Common myeloid progenitor, CD34-positive (primary cell): ENCODE data around the gene SCTR.

Experiments used
- CTCF ChIA-PET: fragments of 350-600 bp; sonication (Branson Sonifier 250); formaldehyde crosslinking; loops from one replicate; lab custom pipeline; 2021; ENCODE audit warnings: antibody characterized with exemption; lab: Charles Lee
- POLR2A ChIA-PET: fragments of 350-600 bp; sonication (Branson Sonifier 250); formaldehyde crosslinking; loops from one replicate; lab custom pipeline; 2021; ENCODE audit warnings: antibody characterized with exemption; lab: Charles Lee
- DNase-seq, 3 donors: peaks; one replicate each; pipeline versions ENCODE4 v3.0.0 to v3.0.0-alpha.2; 2013
- H3K27ac ChIP-seq, 2 experiments: 1 replicate in 1 of 2; 2 replicates in 1 of 2; pipeline ENCODE4 v1.7.0; 2013; ENCODE audit warnings: inconsistent platforms in 2 of 2, low read length in 2 of 2, mild to moderate bottlenecking in 2 of 2, low read depth in 1 of 2, moderate library complexity in 1 of 2; ENCODE audit not compliant: severe bottlenecking in 2 of 2, insufficient read depth in 1 of 2, poor library complexity in 1 of 2
- H3K27me3 ChIP-seq, 5 experiments: replicated peaks in 2 of 5; 1 replicate in 3 of 5; 2 replicates in 2 of 5; pipeline versions ENCODE4 v1.6.1 to v1.7.0; 2013; ENCODE audit warnings: low read length in 4 of 5, mild to moderate bottlenecking in 2 of 5, moderate library complexity in 2 of 5, inconsistent platforms in 1 of 5; ENCODE audit not compliant: insufficient read depth in 5 of 5, control insufficient read depth in 4 of 5
- H3K36me3 ChIP-seq, 4 experiments: 1 replicate in 2 of 4; 2 replicates in 2 of 4; pipeline versions ENCODE4 v1.6.1 to v1.7.0; 2013; ENCODE audit warnings: low read length in 3 of 4, control low read depth in 1 of 4, mild to moderate bottlenecking in 1 of 4; ENCODE audit not compliant: control insufficient read depth in 4 of 4, insufficient read depth in 4 of 4
- H3K4me1 ChIP-seq, 4 experiments: 1 replicate in 3 of 4; 2 replicates in 1 of 4; pipeline versions ENCODE4 v1.6.1 to v1.7.1; 2013; ENCODE audit warnings: low read length in 3 of 4, mild to moderate bottlenecking in 3 of 4, control low read depth in 1 of 4, inconsistent platforms in 1 of 4, moderate library complexity in 1 of 4; ENCODE audit not compliant: control insufficient read depth in 4 of 4, insufficient read depth in 4 of 4; ENCODE audit errors: control extremely low read depth in 1 of 4
- H3K4me3 ChIP-seq, 7 experiments: 1 replicate in 4 of 7; 2 replicates in 3 of 7; pipeline versions ENCODE4 v1.5.1 to v1.7.0; 2013; ENCODE audit warnings: mild to moderate bottlenecking in 7 of 7, low read length in 6 of 7, moderate library complexity in 6 of 7, inconsistent platforms in 2 of 7, low read depth in 2 of 7, control low read depth in 1 of 7; ENCODE audit not compliant: insufficient read depth in 4 of 7, control insufficient read depth in 1 of 7; ENCODE audit errors: extremely low read depth in 1 of 7
- H3K9me3 ChIP-seq, 5 experiments: 1 replicate in 4 of 5; 2 replicates in 1 of 5; pipeline versions ENCODE4 v1.6.1 to v1.7.1; 2013; ENCODE audit warnings: low read length in 4 of 5, mild to moderate bottlenecking in 2 of 5, inconsistent platforms in 1 of 5, low read depth in 1 of 5, moderate library complexity in 1 of 5; ENCODE audit not compliant: control insufficient read depth in 4 of 5, insufficient read depth in 2 of 5; ENCODE audit errors: control extremely low read depth in 1 of 5
- WGBS: methylation state at CpG from one replicate; pipeline ENCODE4 v1.1.5; 2013; ENCODE audit not compliant: insufficient coverage; 5-methylcytosine and 5-hydroxymethylcytosine counted together

Gene SCTR

DNA sequence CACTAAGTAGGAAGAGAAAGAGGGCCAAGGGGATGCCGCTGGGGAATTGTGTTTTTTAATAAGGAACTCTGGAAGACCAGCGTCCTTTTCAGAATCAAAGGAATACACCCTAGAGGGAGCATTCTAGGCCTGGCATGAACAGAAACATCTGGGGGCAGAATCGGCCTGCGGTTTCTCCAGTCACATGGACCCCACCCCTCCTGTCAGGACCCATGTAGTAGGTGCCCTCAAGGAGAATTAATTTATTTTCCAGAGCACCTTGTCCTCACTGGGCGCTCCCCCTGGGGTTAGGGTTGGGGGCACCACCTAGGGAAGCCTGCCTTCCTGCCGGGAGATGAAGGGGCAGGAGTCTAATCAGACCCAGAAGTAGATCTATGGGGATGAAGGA lies 48.4 kb downstream of the SCTR start:
- Histone ChIP-seq H3K36me3 (no peaks in the 10 kb centered on the region), H3K4me1 (peaks cover 0 to 3% (median under 1%) of the 10 kb centered on the region in 4 experiments), H3K27me3 (peaks cover 0 to 2% (median 0%) of the 10 kb centered on the region in 5 experiments), H3K4me3 (no peak overlapping the region), H3K27ac (no peak overlapping the region), H3K9me3 (no peaks in the 10 kb centered on the region)
- POLR2A ChIA-PET, result no interaction called here
- WGBS, result 85% methylated on average over 4 of the region's 6 CpGs
- no peak for DNase-seq
- CTCF ChIA-PET, result interaction anchor here (1.0 to 3.0 kb wide), 14 partner anchors 11 to 594 kb away, joined by 3 to 25 read pairs (median 5); no protein-coding TSS in a partner anchor

DNA sequence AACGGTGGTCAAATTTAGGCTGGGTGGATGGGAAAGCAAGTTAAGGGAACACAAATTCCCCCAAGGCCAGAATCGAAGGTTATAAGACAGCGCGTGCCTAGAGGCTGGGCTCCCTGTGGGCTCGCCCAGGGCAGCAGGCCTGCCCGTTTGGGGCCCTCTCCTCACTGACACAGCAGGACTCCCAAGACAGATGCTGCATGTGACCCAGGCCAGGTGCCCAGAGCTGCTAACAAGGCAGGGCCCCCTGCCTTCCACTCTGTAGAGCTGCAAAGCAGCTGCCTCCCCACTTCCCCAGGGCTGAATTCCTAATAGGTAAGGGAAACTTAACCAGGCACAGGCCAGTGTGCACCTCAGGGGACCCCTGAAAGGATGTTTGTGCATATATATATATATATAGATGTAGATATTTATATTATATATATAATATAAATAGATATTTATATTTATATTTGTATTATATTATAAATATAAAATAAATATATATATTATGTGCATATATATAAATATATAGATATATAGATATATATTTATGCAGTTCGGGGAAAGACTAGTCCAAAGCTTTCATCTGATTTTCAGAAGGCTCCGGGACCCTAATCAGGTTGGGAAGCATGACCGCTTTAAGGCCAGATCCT lies 48.9 kb downstream of the SCTR start:
- CTCF ChIA-PET, result interaction anchor here (1.0 to 3.0 kb wide), 8 partner anchors 10 to 72 kb away, joined by 3 to 25 read pairs (median 12); no protein-coding TSS in a partner anchor

DNA sequence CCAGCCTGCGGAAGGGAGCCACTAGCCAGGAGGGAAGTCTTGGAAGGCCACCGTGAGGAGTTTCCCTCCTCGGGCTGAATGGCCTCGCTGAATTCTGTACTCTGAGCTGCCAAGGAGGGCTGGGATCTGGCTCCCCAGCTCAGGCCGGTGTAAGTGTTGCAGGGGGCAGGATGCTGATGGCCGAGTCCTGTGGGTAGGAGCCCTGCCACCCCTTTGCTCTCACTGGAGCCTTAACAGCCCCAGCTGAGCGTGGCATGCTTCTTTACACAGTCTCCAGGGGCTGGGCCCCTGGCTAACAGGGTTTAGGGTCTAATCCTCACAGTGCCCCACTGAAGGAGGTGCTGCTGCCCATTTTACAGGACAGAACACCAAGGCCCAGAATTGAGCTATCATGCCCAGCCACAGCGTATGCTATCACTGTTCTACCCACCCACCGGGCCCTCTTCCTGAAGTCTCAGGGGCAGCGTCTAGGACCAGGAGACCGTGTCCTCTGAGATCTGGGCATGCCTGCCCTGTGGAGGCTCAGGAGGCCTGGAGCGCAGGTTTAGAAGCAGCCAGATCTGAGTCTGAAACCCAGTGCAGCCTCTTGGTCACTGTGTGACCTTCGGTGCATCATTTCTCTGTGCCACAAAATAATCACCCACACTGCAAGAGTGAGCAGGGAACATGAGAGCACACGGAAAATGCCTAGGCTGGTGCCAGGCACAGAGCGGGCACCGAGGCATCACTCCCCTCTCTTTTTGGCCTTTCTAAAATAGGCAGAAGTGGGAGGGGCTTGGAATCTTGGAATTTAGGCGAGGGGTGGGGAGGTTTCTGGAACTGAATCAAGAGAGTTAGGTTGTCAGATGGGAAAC lies 49.7 kb downstream of the SCTR start:
- no peak for DNase-seq
- Histone ChIP-seq H3K27ac (no peak overlapping the region), H3K4me3 (no peak overlapping the region), H3K4me1 (peaks cover 0 to 3% (median under 1%) of the 10 kb centered on the region in 4 experiments), H3K36me3 (no peaks in the 10 kb centered on the region), H3K9me3 (no peaks in the 10 kb centered on the region), H3K27me3 (peaks cover 0 to 2% (median 0%) of the 10 kb centered on the region in 5 experiments)
- 96% methylated on average over 12 of the region's 17 CpGs for WGBS
- POLR2A ChIA-PET, result no interaction called here
- CTCF ChIA-PET, result interaction anchor here (1.0 to 3.0 kb wide), 5 partner anchors 12 to 65 kb away, joined by 3 to 25 read pairs (median 5); no protein-coding TSS in a partner anchor

More for the DNA sequence above, 48.9 kb downstream of the SCTR start:
- H3K27ac ChIP-seq, result no peak overlapping the region
- H3K4me1 ChIP-seq, result peaks cover 0 to 3% (median under 1%) of the 10 kb centered on the region in 4 experiments
- H3K4me3 ChIP-seq, result no peak overlapping the region
- POLR2A ChIA-PET, result no interaction called here
- DNase-seq, result no peak
- no peaks in the 10 kb centered on the region for H3K9me3 ChIP-seq
- H3K36me3 ChIP-seq, result no peaks in the 10 kb centered on the region
- WGBS, result 100% methylated on average over 8 of the region's 9 CpGs
- peaks cover 0 to 2% (median 0%) of the 10 kb centered on the region in 5 experiments for H3K27me3 ChIP-seq

DNA sequence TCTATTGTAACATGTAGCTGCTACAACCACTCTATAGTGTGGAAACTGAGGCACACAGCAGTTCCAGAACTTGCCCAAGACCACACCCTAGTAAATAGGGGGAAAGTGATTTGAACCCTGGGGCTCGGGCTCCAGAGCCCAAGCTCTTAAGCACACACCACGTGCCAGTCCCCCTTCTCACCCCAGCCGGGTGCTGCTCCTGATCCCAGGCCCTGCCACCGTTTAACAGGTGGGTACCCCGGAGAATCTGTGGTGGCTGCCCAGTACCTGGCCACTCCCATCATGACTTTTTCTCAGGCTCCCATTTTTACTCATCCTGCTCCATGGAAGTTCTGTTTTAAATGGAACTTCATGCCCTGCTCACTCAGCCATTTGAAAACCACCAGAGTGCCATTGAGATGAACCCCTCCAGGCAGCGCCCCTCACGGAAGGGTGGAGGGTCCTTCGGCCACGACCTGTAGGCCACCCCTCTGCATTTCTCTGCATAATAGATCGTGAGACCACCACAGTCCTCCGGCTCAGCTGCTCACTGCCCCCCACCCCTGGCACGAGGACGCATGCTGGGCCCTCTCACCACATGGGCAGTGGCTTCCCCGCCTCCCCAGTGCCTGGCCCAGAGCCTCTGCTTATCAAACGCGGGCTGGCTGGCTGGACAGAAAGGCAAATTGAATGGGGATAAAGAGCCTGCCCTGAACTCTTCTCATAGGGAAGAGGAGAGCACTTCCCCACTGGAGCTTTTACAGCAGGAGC lies 50.5 kb downstream of the SCTR start:
- WGBS, result 96% methylated on average over 14 of the region's 16 CpGs
- Histone ChIP-seq H3K27ac (no peak overlapping the region), H3K27me3 (peaks cover 0 to 2% (median 0%) of the 10 kb centered on the region in 5 experiments), H3K4me3 (no peak overlapping the region), H3K4me1 (peaks cover 0 to 3% (median under 1%) of the 10 kb centered on the region in 4 experiments), H3K36me3 (no peaks in the 10 kb centered on the region), H3K9me3 (no peaks in the 10 kb centered on the region)
- DNase-seq, result no peak
- POLR2A ChIA-PET, result no interaction called here
- CTCF ChIA-PET, result interaction anchor here (1.2 kb wide), 1 partner anchor 65 kb away, joined by 5 read pairs; no protein-coding TSS in a partner anchor

DNA sequence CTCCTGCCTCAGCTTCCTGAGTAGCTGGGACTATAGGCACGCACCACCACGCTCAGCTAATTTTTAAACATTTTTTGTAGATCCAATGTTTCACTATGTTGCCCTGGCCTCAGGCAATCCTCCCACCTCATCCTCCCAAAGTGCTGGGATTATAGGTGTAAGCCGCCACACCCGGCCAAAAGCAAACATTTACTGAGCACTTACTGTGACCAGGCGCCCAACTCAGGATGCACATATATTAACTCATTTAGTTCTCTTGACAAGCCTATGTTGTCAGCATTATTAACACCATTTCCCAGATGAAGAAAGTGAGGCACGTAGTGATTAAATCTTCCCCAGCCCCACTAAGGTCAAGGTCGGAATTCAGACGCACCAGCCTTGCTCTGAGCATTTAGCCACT lies 51.5 kb downstream of the SCTR start:
- Histone ChIP-seq H3K4me1 (peaks cover 0 to 3% (median under 1%) of the 10 kb centered on the region in 4 experiments), H3K27ac (no peak overlapping the region), H3K27me3 (peaks cover 0 to 2% (median 0%) of the 10 kb centered on the region in 5 experiments), H3K36me3 (no peaks in the 10 kb centered on the region), H3K4me3 (no peak overlapping the region), H3K9me3 (no peaks in the 10 kb centered on the region)
- 92% methylated on average over 7 of the region's 8 CpGs for whole genome bisulfite sequencing
- ChIA-PET POLR2A (no interaction called here), CTCF (no interaction called here)
- no peak for DNase-seq

DNA sequence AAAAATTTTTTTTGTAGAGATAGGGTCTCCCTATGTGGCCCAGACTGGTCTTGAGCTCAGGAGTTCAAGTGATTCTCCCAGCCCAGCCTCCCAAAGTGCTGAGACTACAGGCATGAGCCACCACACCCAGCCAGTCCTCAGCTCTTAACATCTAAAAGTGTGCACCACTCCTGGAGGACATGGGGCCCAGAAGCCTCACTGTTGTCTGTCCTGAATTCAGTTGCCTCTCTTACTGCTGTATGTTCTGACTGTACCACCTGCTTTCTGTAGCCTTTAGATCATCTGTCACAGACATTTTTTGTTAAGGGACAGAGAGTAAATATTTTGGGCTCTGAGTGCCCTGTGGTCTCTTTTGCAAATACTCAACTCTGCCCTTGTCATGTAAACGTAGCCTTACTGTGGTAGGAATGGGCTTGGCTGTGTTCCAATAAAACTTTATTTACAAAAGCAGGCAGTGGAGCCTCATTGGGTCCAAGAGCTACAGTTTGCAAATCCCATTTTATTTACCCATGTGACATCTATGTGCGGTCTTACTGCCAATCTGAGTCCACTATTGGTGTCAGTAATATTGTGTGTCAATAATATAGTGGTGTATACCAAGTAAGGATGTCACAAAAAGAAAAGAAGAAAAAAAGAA lies 54.5 kb downstream of the SCTR start:
- H3K4me3 ChIP-seq, result no peak overlapping the region
- POLR2A ChIA-PET, result no interaction called here

More for the DNA sequence above, 54.5 kb downstream of the SCTR start:
- no peak for DNase-seq
- Histone ChIP-seq H3K9me3 (no peaks in the 10 kb centered on the region), H3K36me3 (no peaks in the 10 kb centered on the region), H3K27ac (no peak overlapping the region), H3K27me3 (no peaks in the 10 kb centered on the region), H3K4me1 (no peaks in the 10 kb centered on the region)
- CTCF ChIA-PET, result interaction anchor here (1.7 to 2.2 kb wide), 2 partner anchors 9 to 11 kb away, joined by 4 to 8 read pairs; no protein-coding TSS in a partner anchor
- WGBS, result 80% methylated on average over 1 of the region's 2 CpGs
